Measurements from ENCODE around the gene DBF4.
"Not testable (repeated sequence)": the region's sequence is repeated elsewhere in the genome, so short reads cannot be mapped to it uniquely, and the experiment has no call there.

The DBF4 gene

GRCh38 chr7:87882151-87882937 lies 6.1 kb downstream of the DBF4 start:
- no peak for DNase-seq (ENCODE audit: low read depth)

GRCh38 chr7:87885018-87885417 lies 8.7 kb downstream of the DBF4 start:
- DNase-seq (ENCODE audit: low read depth) = no peak

DNA sequence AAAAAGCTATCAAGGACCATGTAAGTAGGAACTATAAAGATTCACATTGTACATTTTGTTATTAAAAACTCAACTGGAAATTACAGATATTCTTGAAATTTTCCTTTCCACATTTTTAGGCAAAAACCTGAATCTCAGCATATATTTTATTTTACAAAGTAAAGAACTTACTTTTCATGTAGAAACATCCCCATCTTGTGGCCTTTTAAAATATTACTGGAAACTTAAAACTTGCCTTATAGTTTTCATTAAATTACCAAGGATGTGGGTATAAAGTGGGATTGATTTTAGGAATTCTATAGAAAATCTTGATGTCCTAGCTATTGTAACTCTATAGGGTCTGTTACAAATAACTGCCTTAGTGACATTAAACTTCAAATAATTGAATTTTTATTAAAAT lies 10.6 kb downstream of the DBF4 start:
- DNase-seq (ENCODE audit: low read depth) = peak; percentile 51

DNA sequence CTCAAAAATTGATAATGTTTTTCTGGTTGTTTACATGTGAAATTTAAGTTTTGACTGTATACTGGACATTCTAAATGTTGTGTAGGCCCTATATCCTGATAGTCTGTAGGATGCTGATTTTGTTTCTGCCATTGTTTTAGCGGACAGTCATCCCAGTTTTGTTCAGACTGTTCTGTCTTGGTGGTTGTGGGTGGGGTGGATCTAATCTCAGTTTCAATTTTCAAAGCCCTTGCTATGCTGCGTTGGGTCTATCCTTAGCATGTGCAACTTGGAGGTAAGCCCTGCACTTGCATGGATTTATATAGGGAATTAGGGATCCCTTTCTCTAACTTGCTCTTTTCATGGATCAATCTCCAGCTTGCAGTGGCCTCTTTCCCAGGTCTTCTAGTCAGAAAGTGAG lies 19.1 kb downstream of the DBF4 start:
- no peak for DNase-seq (ENCODE audit: low read depth)

DNA sequence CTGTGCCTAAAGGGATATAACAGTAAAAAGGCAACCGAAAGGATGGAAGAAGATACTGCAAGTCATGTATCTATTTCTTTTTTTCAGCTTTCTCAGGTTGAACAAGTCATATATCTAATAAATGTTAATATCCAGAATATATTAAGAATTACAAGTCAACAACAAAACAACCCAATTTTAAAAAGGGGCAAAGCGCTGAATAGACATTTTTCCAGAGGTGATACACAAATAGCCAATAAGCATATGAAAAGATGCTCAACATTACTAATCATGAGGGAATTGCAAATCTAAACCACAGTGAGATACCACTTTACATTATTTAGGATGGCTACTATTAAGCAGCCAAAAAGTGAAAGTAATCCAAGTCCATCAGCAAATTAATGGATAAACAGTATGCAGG lies 23.0 kb downstream of the DBF4 start:
- DNase-seq (ENCODE audit: low read depth) = no peak

DNA sequence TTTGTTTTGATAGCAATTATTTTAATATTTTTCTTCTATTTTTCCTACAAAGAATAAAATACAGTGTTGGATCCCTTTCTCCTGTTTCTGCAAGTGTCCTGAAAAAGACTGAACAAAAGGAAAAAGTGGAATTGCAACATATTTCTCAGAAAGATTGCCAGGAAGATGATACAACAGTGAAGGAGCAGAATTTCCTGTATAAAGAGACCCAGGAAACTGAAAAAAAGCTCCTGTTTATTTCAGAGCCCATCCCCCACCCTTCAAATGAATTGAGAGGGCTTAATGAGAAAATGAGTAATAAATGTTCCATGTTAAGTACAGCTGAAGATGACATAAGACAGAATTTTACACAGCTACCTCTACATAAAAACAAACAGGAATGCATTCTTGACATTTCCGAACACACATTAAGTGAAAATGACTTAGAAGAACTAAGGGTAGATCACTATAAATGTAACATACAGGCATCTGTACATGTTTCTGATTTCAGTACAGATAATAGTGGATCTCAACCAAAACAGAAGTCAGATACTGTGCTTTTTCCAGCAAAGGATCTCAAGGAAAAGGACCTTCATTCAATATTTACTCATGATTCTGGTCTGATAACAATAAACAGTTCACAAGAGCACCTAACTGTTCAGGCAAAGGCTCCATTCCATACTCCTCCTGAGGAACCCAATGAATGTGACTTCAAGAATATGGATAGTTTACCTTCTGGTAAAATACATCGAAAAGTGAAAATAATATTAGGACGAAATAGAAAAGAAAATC lies 31.0 kb downstream of the DBF4 start:
- peak; percentile 77 for DNase-seq (ENCODE audit: low read depth)

DNA sequence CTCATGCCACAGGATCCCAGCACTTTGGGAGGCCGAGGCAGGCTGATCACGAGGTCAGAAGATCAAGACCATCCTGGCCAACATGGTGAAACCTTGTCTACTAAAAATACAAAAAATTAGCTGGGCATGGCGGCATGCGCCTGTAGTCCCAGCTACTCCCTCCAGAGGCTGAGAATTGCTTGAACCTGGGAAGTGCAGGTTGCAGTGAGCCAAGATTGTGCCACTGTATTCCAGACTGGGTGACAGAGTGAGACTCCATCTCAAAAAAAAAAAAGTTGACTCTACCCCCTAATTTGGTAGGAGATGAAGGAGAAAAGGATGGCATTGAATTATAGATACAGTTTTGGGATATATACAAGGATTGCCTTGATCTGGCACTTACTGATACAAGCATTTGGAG lies 32.5 kb downstream of the DBF4 start:
- not testable (repeated sequence) for DNase-seq (ENCODE audit: low read depth)

DNA sequence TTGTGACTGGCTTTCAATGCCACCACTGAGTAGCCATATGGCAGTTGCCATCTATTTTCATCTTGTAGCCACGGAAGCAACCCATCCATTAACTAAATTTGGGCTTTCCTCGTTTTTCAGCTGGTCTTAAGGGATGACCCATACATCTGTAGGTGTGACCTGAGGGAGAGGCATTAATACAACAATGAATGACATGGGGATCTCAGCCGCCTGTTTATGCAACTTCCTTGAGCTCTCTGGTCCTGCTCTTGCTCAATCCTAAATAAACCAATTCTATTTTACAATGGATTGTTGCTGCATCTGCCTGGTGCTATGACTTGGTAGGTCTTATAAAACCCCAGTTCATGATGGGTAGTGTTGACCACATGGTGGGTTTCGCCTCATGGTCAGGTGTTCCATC lies 35.8 kb downstream of the DBF4 start:
- DNase-seq (ENCODE audit: low read depth) = no peak

GRCh38 chr7:87918740-87919139 lies 42.4 kb downstream of the DBF4 start:
- DNase-seq (ENCODE audit: low read depth) = no peak

DNA sequence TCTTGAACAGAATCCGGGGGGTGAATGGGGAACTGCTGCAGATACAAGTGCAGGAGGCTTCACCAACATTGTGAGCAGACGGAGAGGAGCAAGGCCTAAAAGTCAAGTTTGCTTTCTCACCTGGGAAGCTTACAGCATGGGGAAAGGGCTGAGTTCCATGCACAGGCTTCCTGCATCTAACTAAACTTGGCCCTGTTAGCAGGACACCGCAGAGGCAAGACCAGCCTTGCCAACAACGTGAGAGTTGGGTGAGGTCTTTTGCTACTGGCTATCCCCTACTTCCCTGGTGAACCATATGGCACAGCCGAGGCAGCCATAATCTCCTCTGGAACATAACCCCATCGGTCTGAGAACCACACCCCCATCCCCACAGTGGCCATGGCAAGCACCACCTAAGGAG lies 43.6 kb downstream of the DBF4 start:
- DNase-seq (ENCODE audit: low read depth) = no peak

DNA sequence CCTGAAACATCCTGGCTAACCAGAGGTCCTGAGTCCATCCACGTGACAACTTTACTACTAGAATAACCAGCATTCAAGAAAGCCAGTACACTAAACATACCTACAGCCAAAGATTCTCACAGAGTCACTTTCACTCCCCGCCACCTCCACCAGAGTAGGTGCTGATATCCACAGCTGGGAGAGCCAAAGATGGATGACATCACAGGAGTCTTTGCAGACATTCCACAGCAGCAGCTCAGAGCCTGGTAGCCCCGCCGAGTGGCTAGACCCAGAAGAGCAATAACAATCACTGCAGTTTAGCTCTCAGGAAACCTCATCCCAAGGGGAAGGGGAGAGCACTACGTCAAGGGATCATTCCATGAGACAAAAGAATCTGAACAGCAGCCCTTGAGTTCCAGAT lies 44.3 kb downstream of the DBF4 start:
- no peak for DNase-seq (ENCODE audit: low read depth)

DNA sequence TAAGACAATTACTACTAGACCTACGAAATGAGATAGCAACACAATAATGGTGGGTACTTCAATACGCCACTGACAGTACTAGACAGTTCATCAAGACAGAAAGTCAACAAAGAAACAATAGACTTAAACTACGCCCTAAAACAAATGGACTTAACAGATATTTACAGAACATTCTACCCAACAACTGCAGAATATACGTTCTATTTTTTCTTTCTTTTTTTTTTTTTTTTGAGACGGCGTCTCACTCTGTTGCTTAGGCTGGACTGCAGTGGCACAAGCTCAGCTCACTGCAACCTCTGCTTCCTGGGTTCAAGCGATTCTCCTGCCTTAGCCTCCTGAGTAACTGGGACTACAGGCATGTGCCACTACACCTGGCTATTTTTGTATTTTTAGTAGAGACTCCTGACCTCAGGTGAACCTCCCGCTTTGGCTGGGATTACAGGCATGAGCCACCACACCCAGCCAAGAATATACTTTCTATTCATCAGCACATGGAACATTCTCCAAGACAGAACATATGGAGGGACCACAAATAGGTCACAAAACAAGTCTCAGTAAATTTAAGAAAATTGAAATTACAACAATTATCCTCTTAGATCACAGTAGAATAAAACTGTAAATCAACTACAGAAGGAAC lies 46.6 kb downstream of the DBF4 start:
- not testable (repeated sequence) for DNase-seq (ENCODE audit: low read depth)

DNA sequence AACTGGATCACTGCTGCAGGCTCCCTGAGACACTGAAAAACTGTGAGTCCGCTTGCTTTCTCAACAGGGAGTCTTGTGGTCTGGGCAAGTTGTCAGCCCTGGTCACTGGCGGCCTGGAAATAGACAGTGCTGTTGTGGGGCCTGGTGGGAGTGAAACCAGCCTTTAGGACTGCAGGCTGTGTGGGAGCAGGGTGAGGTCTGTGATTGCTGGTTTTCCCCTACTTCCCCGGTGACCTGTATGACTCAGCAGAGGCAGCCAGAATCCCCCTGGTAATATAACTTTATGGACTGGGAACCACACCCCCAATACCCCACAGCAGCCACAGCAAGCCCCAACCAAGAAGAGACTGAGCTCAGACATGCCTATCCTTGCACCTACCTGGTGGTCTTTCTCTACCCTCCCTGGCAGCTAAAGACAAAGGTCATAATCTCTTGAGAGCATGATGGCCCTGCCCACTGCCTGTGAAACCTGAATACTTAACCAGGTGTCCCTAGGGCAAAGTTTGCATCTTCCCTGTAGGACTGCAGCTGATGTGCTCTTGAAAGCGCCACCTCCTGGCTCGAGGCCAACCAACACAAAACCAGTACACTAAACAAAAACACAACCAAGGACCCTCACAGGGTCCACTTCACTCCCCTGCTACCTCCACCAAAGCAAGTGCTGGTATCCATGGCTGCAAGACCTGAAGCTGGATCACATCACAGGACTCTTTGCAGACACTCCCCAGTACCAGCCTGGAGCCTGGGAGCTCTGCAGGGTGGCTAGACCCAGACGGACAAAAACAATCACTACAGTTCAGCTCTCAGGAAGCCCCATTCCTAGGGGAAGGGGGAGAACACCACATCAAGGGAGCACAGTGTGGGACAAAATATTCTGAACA lies 50.5 kb downstream of the DBF4 start:
- DNase-seq (ENCODE audit: low read depth) = peak; percentile 63

- no peak for DNase-seq (ENCODE audit: low read depth)
These were observed 57.3 kb downstream of the DBF4 start for GRCh38 chr7:87933605-87933952.

- peak; percentile 70 for DNase-seq (ENCODE audit: low read depth)
These were observed 57.8 kb downstream of the DBF4 start, which contains the start of gene ADAM22 for GRCh38 chr7:87933953-87934698. Gene ADAM22, plus strand, starts transcription at chr7:87934251. Its CDS starts 215 bp downstream, at chr7:87934466.

DNA sequence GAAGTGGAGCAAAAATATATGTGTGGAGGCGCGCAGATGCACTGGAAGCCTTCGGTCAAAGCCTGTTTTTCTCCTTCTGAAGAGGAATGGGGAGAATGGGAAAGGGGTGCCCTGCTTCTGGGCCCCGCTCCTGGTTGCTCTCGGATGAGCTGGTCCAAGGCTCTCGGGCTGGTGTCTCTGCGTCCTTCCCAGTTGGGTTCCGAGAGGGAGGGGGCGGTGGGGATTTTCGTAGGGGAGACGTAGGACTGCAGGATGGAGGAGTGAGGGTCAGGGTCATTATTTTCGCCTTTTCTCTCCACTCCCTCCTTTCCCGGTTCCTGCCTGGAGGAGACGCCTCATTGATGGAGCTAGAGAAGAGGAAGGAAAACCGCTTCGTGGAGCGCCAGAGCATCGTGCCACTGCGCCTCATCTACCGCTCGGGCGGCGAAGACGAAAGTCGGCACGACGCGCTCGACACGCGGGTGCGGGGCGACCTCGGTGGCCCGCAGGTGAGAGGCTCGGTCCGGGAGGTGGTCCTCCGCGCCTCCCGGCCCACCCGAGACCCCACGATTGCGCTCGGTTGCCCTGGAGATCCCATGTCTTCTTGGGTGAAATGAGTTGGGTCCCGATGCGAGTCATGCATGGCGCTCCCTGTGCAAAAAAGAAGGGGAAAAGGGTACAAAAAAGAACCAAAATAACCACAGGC lies 58.5 kb downstream of the DBF4 start:
- peak; percentile 6 for DNase-seq (ENCODE audit: low read depth)

- no peak for DNase-seq (ENCODE audit: low read depth)
These were observed 59.1 kb downstream of the DBF4 start for GRCh38 chr7:87935384-87935706.

GRCh38 chr7:87941138-87941537 lies 64.8 kb downstream of the DBF4 start:
- DNase-seq (ENCODE audit: low read depth) = no peak

- no peak for DNase-seq (ENCODE audit: low read depth)
These were observed 68.3 kb downstream of the DBF4 start for GRCh38 chr7:87944547-87944946.

DNA sequence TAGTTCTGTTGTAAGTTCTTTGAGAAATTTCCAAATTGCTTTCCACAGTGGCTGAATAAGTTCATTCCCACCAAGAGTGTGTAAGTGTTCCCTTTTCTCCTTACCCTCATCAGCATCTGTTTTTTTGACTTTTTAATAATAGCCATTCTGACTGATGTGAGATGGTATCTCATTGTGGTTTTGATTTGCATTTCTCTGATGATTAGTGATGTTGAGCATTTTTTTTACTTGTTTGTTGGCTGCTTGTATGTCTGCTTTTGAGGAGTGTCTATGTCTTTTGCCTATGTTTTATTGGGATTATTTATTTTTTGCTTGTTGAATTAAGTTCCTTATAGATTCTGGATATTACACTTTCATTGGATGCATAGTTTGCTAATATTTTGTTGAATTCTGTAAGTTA lies 69.6 kb downstream of the DBF4 start:
- DNase-seq (ENCODE audit: low read depth) = not testable (repeated sequence)

DNA sequence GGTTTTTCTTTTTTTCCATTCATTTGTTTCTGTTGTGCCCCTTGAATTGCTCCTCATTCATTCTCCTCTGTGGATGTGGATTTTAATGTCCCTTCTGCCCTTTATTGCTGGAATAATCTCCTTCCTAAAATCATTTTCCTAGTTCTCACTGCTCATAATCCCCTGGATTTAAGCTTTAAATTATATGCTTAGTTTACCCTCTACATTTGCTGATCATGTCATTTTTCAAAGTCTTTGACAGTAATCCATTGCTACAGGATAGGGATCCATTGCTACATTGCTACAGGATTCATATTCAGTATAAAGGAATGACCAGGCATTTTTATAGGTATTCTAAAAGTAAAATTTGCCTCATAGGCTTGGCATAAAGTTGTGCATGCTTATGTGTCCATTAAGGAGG lies 72.1 kb downstream of the DBF4 start:
- DNase-seq (ENCODE audit: low read depth) = no peak
